DOHH2 (cell line): Measurements from ENCODE around the gene GUCY1A1.

ENCODE experiments used
- H3F3A ChIP-seq: fragments of 200-600 bp; sonication (generic), shearing (Covaris generic); 2 replicates; pipeline ENCODE4 v1.6.0; 2016; ENCODE audit warnings: antibody characterized with exemption, mild to moderate bottlenecking; ENCODE audit not compliant: control insufficient read depth, insufficient read depth
- H3K27ac ChIP-seq: fragments of 200-600 bp; sonication (generic); 2 replicates; pipeline ENCODE4 v1.5.1; 2014; ENCODE audit warnings: low read depth, mild to moderate bottlenecking, low read length, moderate library complexity
- H3K27me3 ChIP-seq: fragments of 200-600 bp; sonication (generic); 2 replicates; pipeline ENCODE4 v1.6.1; 2014; ENCODE audit warnings: mild to moderate bottlenecking, low read length, mixed read lengths; ENCODE audit not compliant: control insufficient read depth
- H3K36me3 ChIP-seq: fragments of 200-600 bp; sonication (generic); 2 replicates; pipeline ENCODE4 v1.6.1; 2014; ENCODE audit warnings: mild to moderate bottlenecking, low read length, moderate library complexity, mixed read lengths; ENCODE audit not compliant: control insufficient read depth
- H3K4me1 ChIP-seq: fragments of 200-600 bp; sonication (generic); 2 replicates; pipeline ENCODE4 v1.6.1; 2014; ENCODE audit warnings: mild to moderate bottlenecking, low read length, mixed read lengths; ENCODE audit not compliant: control insufficient read depth
- H3K4me2 ChIP-seq: fragments of 200-600 bp; sonication (generic); 2 replicates; pipeline ENCODE4 v1.6.0; 2014; ENCODE audit warnings: mild to moderate bottlenecking, low read length, moderate library complexity
- H3K4me3 ChIP-seq: fragments of 200-600 bp; sonication (generic); 2 replicates; pipeline ENCODE4 v1.5.1; 2014; ENCODE audit warnings: mild to moderate bottlenecking, low read length, mixed read lengths
- H3K79me2 ChIP-seq: fragments of 200-600 bp; sonication (generic); 2 replicates; pipeline ENCODE4 v1.6.1; 2014; ENCODE audit warnings: mild to moderate bottlenecking, low read length, mixed read lengths; ENCODE audit not compliant: control insufficient read depth
- H3K9me2 ChIP-seq: fragments of 200-600 bp; sonication (generic); replicated peaks from 2 replicates; pipeline ENCODE4 v1.6.1; 2014; ENCODE audit warnings: mild to moderate bottlenecking, low read length, mixed read lengths; ENCODE audit not compliant: control insufficient read depth
- H3K9me3 ChIP-seq: fragments of 200-600 bp; sonication (generic); 2 replicates; pipeline ENCODE4 v1.6.1; 2014; ENCODE audit warnings: antibody characterized with exemption, low read length, mixed read lengths; ENCODE audit not compliant: control insufficient read depth, insufficient read depth
- H4K20me1 ChIP-seq: fragments of 200-600 bp; sonication (generic); 2 replicates; pipeline ENCODE4 v1.6.0; 2014; ENCODE audit warnings: low read depth, mild to moderate bottlenecking, antibody characterized with exemption, low read length, moderate library complexity; ENCODE audit not compliant: control insufficient read depth, insufficient read depth
- CTCF ChIP-seq: fragments of 200-600 bp; sonication (generic); IDR thresholded peaks from one replicate; pipeline ENCODE4 v1.5.1; 2014; ENCODE audit warnings: antibody characterized with exemption, mild to moderate bottlenecking, low read depth, low read length; ENCODE audit not compliant: poor library complexity, severe bottlenecking
- EZH2phosphoT487 ChIP-seq: fragments of 200-600 bp; sonication (generic); IDR thresholded peaks from 2 replicates; pipeline ENCODE4 v1.6.1; 2017; ENCODE audit warnings: borderline replicate concordance, mild to moderate bottlenecking, antibody characterized with exemption, low read length, moderate library complexity, mixed read lengths

The GUCY1A1 gene

GRCh38 chr4:155676430-155676825, 9.8 kb downstream of the GUCY1A1 start:
- H3K9me3 ChIP-seq, result no peaks in the 10 kb centered on the region
- H3K4me2 ChIP-seq, result no peak overlapping the region
- H3K4me1 ChIP-seq, result no peaks in the 10 kb centered on the region
- H3F3A ChIP-seq, result no peaks in the 10 kb centered on the region
- no peaks in the 10 kb centered on the region for H4K20me1 ChIP-seq
- no peak overlapping the region for H3K4me3 ChIP-seq
- no peak overlapping the region for H3K27ac ChIP-seq
- H3K79me2 ChIP-seq, result no peaks in the 10 kb centered on the region
- no peaks in the 10 kb centered on the region for H3K9me2 ChIP-seq
- TF ChIP-seq EZH2phosphoT487, result no peak
- TF ChIP-seq CTCF, result no peak
- H3K27me3 ChIP-seq, result no peaks in the 10 kb centered on the region
- no peaks in the 10 kb centered on the region for H3K36me3 ChIP-seq

GRCh38 chr4:155678011-155678410, 11.4 kb downstream of the GUCY1A1 start:
- Histone ChIP-seq H3K4me2 (no peak overlapping the region), H3K4me1 (no peaks in the 10 kb centered on the region), H3K79me2 (no peaks in the 10 kb centered on the region), H3K9me3 (no peaks in the 10 kb centered on the region), H3K9me2 (no peaks in the 10 kb centered on the region), H3K4me3 (no peak overlapping the region), H3K27me3 (no peaks in the 10 kb centered on the region), H3K27ac (no peak overlapping the region), H3F3A (no peaks in the 10 kb centered on the region), H4K20me1 (no peaks in the 10 kb centered on the region), H3K36me3 (no peaks in the 10 kb centered on the region)
- no peak for TF ChIP-seq CTCF
- no peak for TF ChIP-seq EZH2phosphoT487

GRCh38 chr4:155679343-155679742, 12.7 kb downstream of the GUCY1A1 start:
- H3F3A ChIP-seq, result no peaks in the 10 kb centered on the region
- no peaks in the 10 kb centered on the region for H3K4me1 ChIP-seq
- no peaks in the 10 kb centered on the region for H3K9me2 ChIP-seq
- H3K9me3 ChIP-seq, result no peaks in the 10 kb centered on the region
- no peak overlapping the region for H3K4me3 ChIP-seq
- no peak for TF ChIP-seq CTCF
- no peak for TF ChIP-seq EZH2phosphoT487
- H3K27ac ChIP-seq, result no peak overlapping the region
- no peaks in the 10 kb centered on the region for H4K20me1 ChIP-seq
- no peaks in the 10 kb centered on the region for H3K27me3 ChIP-seq
- no peak overlapping the region for H3K4me2 ChIP-seq
- no peaks in the 10 kb centered on the region for H3K79me2 ChIP-seq
- H3K36me3 ChIP-seq, result no peaks in the 10 kb centered on the region

GRCh38 chr4:155681886-155682285, 15.2 kb downstream of the GUCY1A1 start:
- Histone ChIP-seq H3K9me3 (no peaks in the 10 kb centered on the region), H4K20me1 (no peaks in the 10 kb centered on the region), H3K4me2 (no peak overlapping the region), H3K79me2 (no peaks in the 10 kb centered on the region), H3K4me3 (no peak overlapping the region), H3K36me3 (no peaks in the 10 kb centered on the region), H3F3A (no peaks in the 10 kb centered on the region), H3K4me1 (no peaks in the 10 kb centered on the region), H3K27me3 (no peaks in the 10 kb centered on the region), H3K27ac (no peak overlapping the region), H3K9me2 (no peaks in the 10 kb centered on the region)
- TF ChIP-seq CTCF, result no peak
- no peak for TF ChIP-seq EZH2phosphoT487
